Mesangial cell (primary cell): ENCODE measurements around the gene KRTAP10-12. TPM values are rescaled to one million over a fixed set of nuclear protein-coding genes. Genes with fewer than 3 reads are reported as not detected.

Experiments used
- total RNA-seq: library from RNA; depleted of rRNA; stranded (reverse); fragments of >200 nt; gene quantifications from 2 replicates; pipeline ENCODE4 v1.2.3, GENCODE V29; 2015

KRTAP10-12 gene
- not detected in 2 replicates for total RNA-seq

GRCh38 chr21:44697172-44697810, at the start of gene KRTAP10-12:
KRTAP10-12 (plus strand) TSS chr21:44697172; CDS start chr21:44697202, 30 bp downstream.

GRCh38 chr21:44654576-44655175, 42.3 kb upstream of the KRTAP10-12 start, which contains the start of gene KRTAP12-4:
KRTAP12-4 (minus strand) TSS chr21:44654659; CDS start chr21:44654614, 45 bp downstream.

GRCh38 chr21:44657635-44658540, 39.1 kb upstream of the KRTAP10-12 start, which contains the start of gene KRTAP12-3:
KRTAP12-3 (plus strand) TSS chr21:44657932; CDS start chr21:44657980, 48 bp downstream.

GRCh38 chr21:44666401-44667320, 30.3 kb upstream of the KRTAP10-12 start, which contains the start of gene KRTAP12-2:
KRTAP12-2 (minus strand) TSS chr21:44666927; CDS start chr21:44666886, 41 bp downstream.

GRCh38 chr21:44681861-44682579, 15.0 kb upstream of the KRTAP10-12 start, which contains the start of gene KRTAP12-1:
KRTAP12-1 (minus strand) TSS chr21:44682163; CDS start chr21:44682123, 40 bp downstream.

GRCh38 chr21:44711327-44712202, 14.6 kb downstream of the KRTAP10-12 start, which contains the start of gene TSPEAR:
TSPEAR (minus strand) TSS chr21:44711572; CDS start chr21:44711514, 58 bp downstream.

Other genes with a start within 250 kb of the KRTAP10-12 start
- 2.9 and 3.5 TPM in 2 replicates for gene LRRC3, start 241.7 kb upstream of the KRTAP10-12 start, total RNA-seq
- gene KRTAP10-1, start 157.0 kb upstream of the KRTAP10-12 start, total RNA-seq = not detected in 2 replicates
- gene KRTAP10-2, start 145.7 kb upstream of the KRTAP10-12 start, total RNA-seq = not detected in 2 replicates
- gene KRTAP10-3, start 138.4 kb upstream of the KRTAP10-12 start, total RNA-seq = not detected in 2 replicates
- not detected in 2 replicates for gene KRTAP10-4, start 123.4 kb upstream of the KRTAP10-12 start, total RNA-seq
- not detected in 2 replicates for gene KRTAP10-5, start 116.6 kb upstream of the KRTAP10-12 start, total RNA-seq
- gene KRTAP10-6, start 104.7 kb upstream of the KRTAP10-12 start, total RNA-seq = not detected in 2 replicates
- gene KRTAP10-7, start 96.6 kb upstream of the KRTAP10-12 start, total RNA-seq = not detected in 2 replicates
- gene KRTAP10-8, start 85.1 kb upstream of the KRTAP10-12 start, total RNA-seq = not detected in 2 replicates
- not detected in 2 replicates for gene KRTAP10-9, start 70.1 kb upstream of the KRTAP10-12 start, total RNA-seq
- not detected in 2 replicates for gene KRTAP10-10, start 59.8 kb upstream of the KRTAP10-12 start, total RNA-seq
- gene KRTAP10-11, start 50.8 kb upstream of the KRTAP10-12 start, total RNA-seq = not detected in 2 replicates
- gene KRTAP12-4, start 42.5 kb upstream of the KRTAP10-12 start, total RNA-seq = not detected in 2 replicates
- gene KRTAP12-3, start 39.2 kb upstream of the KRTAP10-12 start, total RNA-seq = not detected in 2 replicates
- gene KRTAP12-2, start 30.2 kb upstream of the KRTAP10-12 start, total RNA-seq = not detected in 2 replicates
- gene KRTAP12-1, start 15.0 kb upstream of the KRTAP10-12 start, total RNA-seq = not detected in 2 replicates
- not detected in 2 replicates for gene TSPEAR, start 14.4 kb downstream of the KRTAP10-12 start, total RNA-seq
- 32.1 and 38.8 TPM in 2 replicates for gene UBE2G2, start 104.6 kb downstream of the KRTAP10-12 start, total RNA-seq
- 51.8 and 69.6 TPM in 2 replicates for gene SUMO3, start 120.9 kb downstream of the KRTAP10-12 start, total RNA-seq
- gene PTTG1IP, start 176.5 kb downstream of the KRTAP10-12 start, total RNA-seq = 213 and 304 TPM in 2 replicates
- gene ITGB2, start 223.7 kb downstream of the KRTAP10-12 start, total RNA-seq = 2.2 TPM in 1 of 2 replicates, not detected in the other
- gene SLX9, start 242.9 kb downstream of the KRTAP10-12 start, total RNA-seq = 15.2 and 21.3 TPM in 2 replicates